ENCODE data around the gene CASP6.

CASP6 gene

GRCh38 chr4:109703664-109704361 lies 568 bp upstream of the CASP6 start:
- no peak for TF ChIP-seq CTCF (conservative IDR thresholded peaks at IDR 0.05; ENCODE audit: low read depth)
- peak overlapping the region; percentile 83 for H3K27ac ChIP-seq
- ChIA-PET CTCF (interaction anchor here (0.6 to 0.7 kb wide), 3 partner anchors 10 to 991 kb away, joined by 3 to 4 read pairs (median 3); no protein-coding TSS in a partner anchor), POLR2A (ENCODE audit: low non-redundant PET) (interaction anchor here (0.9 kb wide), 1 partner anchor 25 kb away, joined by 3 read pairs; no protein-coding TSS in a partner anchor)
- no peak for DNase-seq (ENCODE audit: low spot score)

- ChIA-PET POLR2A (ENCODE audit: low non-redundant PET) (no interaction called here), CTCF (interaction anchor here (0.6 to 0.7 kb wide), 2 partner anchors 38 to 277 kb away, joined by 3 read pairs; no protein-coding TSS in a partner anchor)
- no peak for TF ChIP-seq CTCF (conservative IDR thresholded peaks at IDR 0.05; ENCODE audit: low read depth)
- no peak for DNase-seq (ENCODE audit: low spot score)
- H3K27ac ChIP-seq, result peak overlapping the region; percentile 83
These were observed 1.5 kb downstream of the CASP6 start for GRCh38 chr4:109701566-109702410.

- TF ChIP-seq CTCF (conservative IDR thresholded peaks at IDR 0.05; ENCODE audit: low read depth), result no peak
- ChIA-PET POLR2A (ENCODE audit: low non-redundant PET) (interaction anchor here (0.6 kb wide), 1 partner anchor 9 kb away, joined by 3 read pairs; no protein-coding TSS in a partner anchor), CTCF (no interaction called here)
- no peak for DNase-seq (ENCODE audit: low spot score)
- no peak overlapping the region for H3K27ac ChIP-seq
These were observed 3.6 kb downstream of the CASP6 start for GRCh38 chr4:109699553-109700225.

- POLR2A ChIA-PET (ENCODE audit: low non-redundant PET), result no interaction called here
- no peak for DNase-seq (ENCODE audit: low spot score)
- no peak overlapping the region for H3K27ac ChIP-seq
- CTCF ChIA-PET, result no interaction called here
- TF ChIP-seq CTCF (conservative IDR thresholded peaks at IDR 0.05; ENCODE audit: low read depth), result no peak
These were observed 4.6 kb downstream of the CASP6 start for GRCh38 chr4:109698656-109699055.

- CTCF ChIA-PET, result interaction anchor here (0.7 kb wide), 1 partner anchor 135 kb away, joined by 3 read pairs; no protein-coding TSS in a partner anchor
- TF ChIP-seq CTCF (conservative IDR thresholded peaks at IDR 0.05; ENCODE audit: low read depth), result no peak
- DNase-seq (ENCODE audit: low spot score), result no peak
- H3K27ac ChIP-seq, result no peak overlapping the region
- POLR2A ChIA-PET (ENCODE audit: low non-redundant PET), result interaction anchor here (0.6 kb wide), 1 partner anchor 124 kb away, joined by 4 read pairs; no protein-coding TSS in a partner anchor
These were observed 11.8 kb downstream of the CASP6 start for GRCh38 chr4:109691411-109691920.
